Esophagus muscularis mucosa (tissue), 4 donors: ENCODE results near the gene CDC16. TPM values are rescaled to one million over a fixed set of nuclear protein-coding genes. Genes with fewer than 3 reads are reported as not detected.

Source experiments
- DNase-seq: peaks from one replicate; pipeline ENCODE4 v3.0.0-alpha.2; 2017; ENCODE audit errors: extremely low spot score
- H3K27ac ChIP-seq, 4 donors: fragments of 200-600 bp; sonication (generic); replicated peaks in 1 of 4; 1 replicate in 3 of 4; 2 replicates in 1 of 4; pipeline ENCODE4 v1.5.1; 2016 to 2019; ENCODE audit warnings: mild to moderate bottlenecking in 1 of 4
- H3K27me3 ChIP-seq, 4 donors: fragments of 200-600 bp; sonication (generic); one replicate each; pipeline versions ENCODE4 v1.5.1 to v1.6.0; 2016 to 2019
- H3K36me3 ChIP-seq, 4 donors: fragments of 200-600 bp; sonication (generic); one replicate each; pipeline ENCODE4 v1.5.1; 2016 to 2019
- H3K4me1 ChIP-seq, 4 donors: fragments of 200-600 bp; sonication (generic); one replicate each; pipeline ENCODE4 v1.5.1; 2016 to 2019
- H3K4me3 ChIP-seq, 4 donors: fragments of 200-600 bp; sonication (generic); 1 replicate in 2 of 4; 2 replicates in 2 of 4; pipeline ENCODE4 v1.5.1; 2016 to 2019; ENCODE audit warnings: mild to moderate bottlenecking in 4 of 4, moderate library complexity in 1 of 4
- H3K9me3 ChIP-seq, 4 donors: fragments of 200-600 bp; sonication (generic); 1 replicate in 3 of 4; 2 replicates in 1 of 4; pipeline ENCODE4 v1.5.1; 2016 to 2019
- EP300 ChIP-seq: sonication (generic); formaldehyde crosslinking; IDR thresholded peaks from one replicate; pipeline ENCODE4 v1.6.1; 2017; ENCODE audit warnings: antibody characterized with exemption
- POLR2A ChIP-seq: fragments of 450-650 bp; IDR thresholded peaks from one replicate; pipeline ENCODE4 v1.6.1; 2017; ENCODE audit warnings: antibody characterized with exemption, moderate library complexity, mild to moderate bottlenecking, low read depth
- POLR2AphosphoS5 ChIP-seq, 2 donors: sonication (generic); formaldehyde crosslinking; IDR thresholded peaks; one replicate each; pipeline ENCODE4 v1.6.1; 2017; ENCODE audit warnings: antibody characterized with exemption in 2 of 2
- WGBS: methylation state at CpG from one replicate; pipeline ENCODE4 v1.1.5; 2018; 5-methylcytosine and 5-hydroxymethylcytosine counted together
- intact Hi-C: fragments of 100-400 bp; cut with DNase I; formaldehyde crosslinking; loops from one replicate; pipeline ENCODE4 v1.15.1; 2023
- total RNA-seq, 4 donors: library from RNA; depleted of rRNA; stranded (reverse); fragments of >200 nt; gene quantifications; one replicate each; pipeline versions ENCODE4 v1.1.0 to v1.2.1, GENCODE V29; 2016
- TF ChIP-seq, protein P1 (sequence below), 3 experiments: fragments of 200-600 bp in 2 of 3; fragments of 450-650 bp in 1 of 3; sonication (generic) in 2 of 3; IDR thresholded peaks; one replicate each; pipeline ENCODE4 v1.5.1; 2017 to 2019; ENCODE audit warnings: antibody characterized with exemption in 3 of 3, mild to moderate bottlenecking in 2 of 3, moderate library complexity in 1 of 3

The CDC16 gene
- total RNA-seq, 4 donors from 2014 or later, result 33.0 to 55.6 (median 42.5) TPM

- H3K4me3 ChIP-seq, result no peak overlapping the region
- intact Hi-C loops, result no loop called here
- 88% methylated on average over 7 of the region's 7 CpGs for WGBS
- peaks cover 0 to 30% (median 2%) of the 10 kb centered on the region in 4 donors for H3K27me3 ChIP-seq
- no peak overlapping the region for H3K27ac ChIP-seq
- TF ChIP-seq, protein P1, sequence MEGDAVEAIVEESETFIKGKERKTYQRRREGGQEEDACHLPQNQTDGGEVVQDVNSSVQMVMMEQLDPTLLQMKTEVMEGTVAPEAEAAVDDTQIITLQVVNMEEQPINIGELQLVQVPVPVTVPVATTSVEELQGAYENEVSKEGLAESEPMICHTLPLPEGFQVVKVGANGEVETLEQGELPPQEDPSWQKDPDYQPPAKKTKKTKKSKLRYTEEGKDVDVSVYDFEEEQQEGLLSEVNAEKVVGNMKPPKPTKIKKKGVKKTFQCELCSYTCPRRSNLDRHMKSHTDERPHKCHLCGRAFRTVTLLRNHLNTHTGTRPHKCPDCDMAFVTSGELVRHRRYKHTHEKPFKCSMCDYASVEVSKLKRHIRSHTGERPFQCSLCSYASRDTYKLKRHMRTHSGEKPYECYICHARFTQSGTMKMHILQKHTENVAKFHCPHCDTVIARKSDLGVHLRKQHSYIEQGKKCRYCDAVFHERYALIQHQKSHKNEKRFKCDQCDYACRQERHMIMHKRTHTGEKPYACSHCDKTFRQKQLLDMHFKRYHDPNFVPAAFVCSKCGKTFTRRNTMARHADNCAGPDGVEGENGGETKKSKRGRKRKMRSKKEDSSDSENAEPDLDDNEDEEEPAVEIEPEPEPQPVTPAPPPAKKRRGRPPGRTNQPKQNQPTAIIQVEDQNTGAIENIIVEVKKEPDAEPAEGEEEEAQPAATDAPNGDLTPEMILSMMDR (IDR thresholded peaks at IDR 0.05), result no peak
- no peak for TF ChIP-seq EP300
- H3K4me1 ChIP-seq, result no peaks in the 10 kb centered on the region
- no peaks in the 10 kb centered on the region for H3K36me3 ChIP-seq
- no peak for DNase-seq
- H3K9me3 ChIP-seq, result no peaks in the 10 kb centered on the region
Observed at GRCh38 chr13:114213980-114214379, 20.7 kb upstream of the CDC16 start.

- intact Hi-C loops, result no loop called here
- WGBS, result 61% methylated on average over 3 of the region's 3 CpGs
- Histone ChIP-seq H3K9me3 (no peaks in the 10 kb centered on the region), H3K36me3 (no peaks in the 10 kb centered on the region), H3K27me3 (no peaks in the 10 kb centered on the region), H3K4me1 (no peaks in the 10 kb centered on the region), H3K27ac (no peak overlapping the region), H3K4me3 (no peak overlapping the region)
- no peak for DNase-seq
- TF ChIP-seq, protein P1 (IDR thresholded peaks at IDR 0.05), result no peak
- TF ChIP-seq EP300 (no peak), POLR2AphosphoS5 (IDR thresholded peaks at IDR 0.05) (no peak), POLR2A (no peak)
Observed at GRCh38 chr13:114219392-114219791, 15.3 kb upstream of the CDC16 start.

DNA sequence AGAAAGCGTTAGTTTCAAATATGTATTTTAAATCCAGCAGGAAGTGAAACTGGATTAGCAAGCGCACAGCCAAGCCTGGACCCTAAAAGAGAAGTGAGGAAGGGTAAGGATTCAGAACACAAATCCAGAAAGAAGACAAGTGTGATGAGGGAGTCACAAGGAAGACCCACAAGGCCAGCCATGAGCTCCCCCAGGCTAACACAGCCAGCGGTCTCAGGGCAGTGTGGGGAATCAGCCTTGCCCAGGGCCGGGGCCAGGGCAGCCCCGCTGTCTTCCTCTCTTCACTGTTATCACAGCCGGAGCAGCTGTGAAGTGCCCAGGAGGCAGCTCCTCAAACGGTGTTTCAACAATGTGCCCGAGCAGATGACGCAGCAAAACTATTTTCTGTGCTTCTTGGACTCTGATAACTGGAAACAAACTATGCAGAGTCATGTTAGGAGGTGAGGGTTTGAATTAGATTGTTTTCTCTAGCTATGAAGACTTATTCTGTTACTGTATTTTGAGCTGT is 12.2 kb upstream of the CDC16 start:
- no peaks in the 10 kb centered on the region for H3K36me3 ChIP-seq
- no peak overlapping the region for H3K4me3 ChIP-seq
- no peak for TF ChIP-seq POLR2A
- peaks cover 5 to 17% (median 10%) of the 10 kb centered on the region in 4 donors for H3K4me1 ChIP-seq
- intact Hi-C loops, result no loop called here
- no peaks in the 10 kb centered on the region for H3K27me3 ChIP-seq
- 43% methylated on average over 9 of the region's 9 CpGs for WGBS
- H3K27ac ChIP-seq, result peak overlapping the region in 1 of 4 donors; percentile 37
- no peaks in the 10 kb centered on the region for H3K9me3 ChIP-seq
- DNase-seq, result no peak

DNA sequence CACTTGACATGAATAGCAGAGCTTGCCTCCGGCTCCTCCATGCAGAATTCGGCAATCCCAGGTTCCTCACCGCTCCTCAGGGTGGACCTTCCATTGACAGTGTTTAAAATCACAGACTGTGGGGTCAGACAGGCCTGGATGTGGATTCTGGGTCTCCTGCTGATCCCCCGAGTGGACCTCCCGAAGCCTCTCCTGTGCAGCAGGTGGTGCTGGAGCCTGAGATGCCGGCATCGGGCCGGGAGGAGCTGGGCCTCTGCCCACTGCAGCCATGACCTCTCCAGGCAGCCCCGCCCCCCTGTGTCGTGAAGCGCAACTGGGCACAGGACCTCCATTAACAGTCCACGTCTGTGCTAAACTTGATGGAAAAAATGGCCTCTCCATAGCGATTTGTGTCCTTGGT is 10.5 kb upstream of the CDC16 start:
- Histone ChIP-seq H3K4me3 (no peak overlapping the region), H3K4me1 (peaks cover 5 to 17% (median 10%) of the 10 kb centered on the region in 4 donors), H3K9me3 (no peaks in the 10 kb centered on the region), H3K27me3 (peaks cover 0 to 15% (median 1%) of the 10 kb centered on the region in 4 donors), H3K27ac (no peak overlapping the region), H3K36me3 (no peaks in the 10 kb centered on the region)
- 91% methylated on average over 10 of the region's 13 CpGs for WGBS
- intact Hi-C loops, result no loop called here
- no peak for DNase-seq
- TF ChIP-seq EP300, result no peak
- TF ChIP-seq POLR2A, result no peak
- TF ChIP-seq POLR2AphosphoS5 (IDR thresholded peaks at IDR 0.05), result no peak
- TF ChIP-seq, protein P1 (IDR thresholded peaks at IDR 0.05), result no peak

DNA sequence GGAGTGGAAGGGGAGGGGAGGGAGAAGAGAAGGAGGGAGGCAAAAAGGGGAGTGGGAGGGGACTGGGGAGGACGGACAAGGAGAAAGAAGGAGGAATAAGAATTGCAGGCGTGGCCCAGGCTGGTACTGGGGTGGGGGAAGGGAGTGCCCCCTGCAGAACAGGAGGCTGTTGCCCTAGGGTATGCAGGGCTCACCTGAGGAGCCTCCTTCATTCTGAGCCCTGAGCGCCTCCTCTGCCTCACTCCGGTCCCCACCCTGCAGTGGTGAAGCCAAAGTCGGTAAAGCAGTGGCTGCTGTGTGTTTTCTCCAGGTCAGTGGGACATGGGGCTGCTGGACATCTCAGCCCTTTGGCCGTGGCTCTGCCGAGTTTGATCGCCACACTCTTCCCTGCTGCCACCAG is 9.1 kb upstream of the CDC16 start:
- Histone ChIP-seq H3K4me3 (no peak overlapping the region), H3K36me3 (no peaks in the 10 kb centered on the region), H3K27me3 (peaks cover 0 to 23% (median 3%) of the 10 kb centered on the region in 4 donors), H3K4me1 (peaks cover 5 to 17% (median 10%) of the 10 kb centered on the region in 4 donors), H3K27ac (no peak overlapping the region), H3K9me3 (no peaks in the 10 kb centered on the region)
- intact Hi-C loops, result loop anchor here (1.0 to 5.0 kb wide), 3 partner anchors 198 to 408 kb away; no protein-coding TSS in a partner anchor
- 78% methylated on average over 7 of the region's 8 CpGs for WGBS
- TF ChIP-seq EP300 (no peak), POLR2AphosphoS5 (IDR thresholded peaks at IDR 0.05) (no peak), POLR2A (no peak)
- TF ChIP-seq, protein P1 (IDR thresholded peaks at IDR 0.05), result no peak
- no peak for DNase-seq
